Measurements from ENCODE around the gene P3H2.

GRCh38 chr3:189941679-189942078, 179.0 kb downstream of the P3H2 start:
- TF ChIP-seq CTCF (IDR thresholded peaks at IDR 0.05; ENCODE audit: borderline replicate concordance, extremely low read depth, low read length, poor library complexity, severe bottlenecking) (no peak), EZH2 (IDR thresholded peaks at IDR 0.05; ENCODE audit: borderline replicate concordance, low read depth, low read length, severe bottlenecking) (no peak)
